Measurements from ENCODE around the gene ELL.

Gene ELL

DNA sequence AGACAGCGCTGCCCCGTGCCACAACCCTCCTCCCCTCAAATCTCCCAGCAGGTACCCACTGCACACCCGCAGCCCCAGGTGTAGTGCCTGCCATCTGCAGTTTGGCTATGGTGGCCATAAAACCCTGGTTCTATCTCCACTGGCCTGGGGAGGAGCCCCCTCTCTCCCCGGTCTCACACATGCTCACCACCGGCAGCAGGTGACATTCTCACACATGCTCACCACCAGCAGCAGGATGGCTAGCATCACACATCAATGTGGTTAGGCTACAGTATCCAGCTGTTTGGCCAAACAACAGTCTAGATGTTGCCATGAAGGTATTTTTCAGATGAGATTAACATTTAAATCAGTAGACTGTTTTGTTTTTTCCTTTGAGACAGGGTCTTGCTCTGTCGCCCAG, 31.1 kb downstream of the ELL start:
- DNase-seq: no peak

- DNase-seq: no peak
Measured at GRCh38 chr19:18489627-18490184, 32.2 kb downstream of the ELL start.

DNA sequence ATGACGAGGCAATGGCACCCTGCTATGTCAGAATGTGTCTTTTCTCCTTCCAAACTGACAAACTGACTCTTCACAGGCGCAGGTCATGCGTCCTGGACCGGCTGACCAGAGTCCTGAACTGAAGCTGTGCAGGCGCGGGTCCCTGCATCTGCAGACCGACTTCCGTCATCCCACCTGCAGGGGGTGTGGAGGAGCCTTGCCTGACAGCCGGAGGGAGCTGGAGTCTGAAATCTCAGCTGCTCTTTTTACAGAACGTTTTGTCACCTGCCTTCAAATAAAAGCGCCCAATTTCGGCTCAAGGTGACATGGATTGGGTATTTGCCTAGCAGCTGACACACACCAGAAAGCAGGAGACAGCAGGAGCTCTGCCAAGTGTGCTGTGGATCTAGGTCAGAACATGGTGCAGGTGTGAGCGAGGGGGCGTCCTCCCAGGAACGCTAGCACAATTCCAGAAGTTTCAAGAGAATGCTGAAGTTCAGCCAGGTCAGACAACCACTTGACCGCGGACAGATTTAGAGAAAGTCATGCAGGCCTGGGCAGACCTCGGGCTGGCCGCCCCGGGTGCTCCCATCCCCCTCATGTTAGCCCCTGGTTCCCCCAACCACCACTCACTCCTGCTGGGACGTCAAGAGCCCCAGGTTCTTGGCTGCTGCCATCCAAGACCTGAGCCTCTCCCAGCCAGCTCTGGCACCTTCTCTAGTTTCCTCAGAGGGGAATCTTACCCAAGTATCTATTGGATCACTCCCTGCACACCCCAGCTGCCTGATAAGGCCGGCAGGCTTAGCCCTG, 32.8 kb downstream of the ELL start:
- DNase-seq: peak in 4 of 58 donors; percentile 19 to 51 (median 26)

- DNase-seq: peak in 10 of 58 donors; percentile 9 to 44 (median 18)
Measured at GRCh38 chr19:18488403-18488723, 33.5 kb downstream of the ELL start.

DNA sequence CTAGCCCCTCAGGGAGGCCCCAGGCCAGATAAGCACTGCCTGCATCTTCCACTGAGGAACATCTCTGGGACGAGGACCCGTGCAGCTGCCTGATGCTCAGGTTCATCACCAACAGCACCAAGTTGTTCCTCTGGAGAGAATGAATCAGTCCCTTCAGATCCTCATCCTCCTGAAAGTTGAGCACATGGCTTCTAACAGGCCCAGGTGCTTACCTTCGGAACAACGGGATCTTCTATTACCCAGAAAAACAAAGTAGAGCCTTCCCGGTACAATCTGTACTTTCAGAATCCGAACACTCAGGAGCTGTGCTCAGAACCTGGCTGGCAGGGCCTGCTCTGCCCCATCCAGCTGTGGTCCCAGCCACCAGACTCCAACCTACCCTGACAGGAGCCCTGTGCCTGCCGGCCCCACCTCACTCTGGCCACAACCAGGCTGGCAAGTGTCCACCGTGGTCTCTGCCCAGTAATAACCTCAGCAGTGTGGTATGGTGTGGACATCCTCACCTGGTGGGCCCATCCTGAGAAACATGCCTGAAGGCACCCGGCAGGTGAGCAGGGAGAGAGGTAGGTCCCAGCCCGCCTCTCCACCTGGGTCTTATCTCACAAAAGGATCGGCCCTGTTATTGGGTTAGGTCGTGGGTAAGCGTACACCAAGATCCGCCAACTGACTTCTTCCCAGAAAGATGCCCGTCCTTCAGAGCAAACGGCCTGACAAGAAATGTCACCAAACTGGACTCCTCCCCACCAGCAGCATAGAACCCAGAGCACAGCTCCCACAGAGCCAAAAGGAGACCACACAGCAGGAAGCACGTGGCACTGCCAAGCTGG, 34.1 kb downstream of the ELL start:
- peak in 3 of 58 donors; percentile 8 to 17 (median 9) for DNase-seq

- DNase-seq: no peak
Measured at GRCh38 chr19:18486746-18487145, 35.1 kb downstream of the ELL start.

GRCh38 chr19:18484992-18485391, 36.9 kb downstream of the ELL start:
- no peak for DNase-seq

DNA sequence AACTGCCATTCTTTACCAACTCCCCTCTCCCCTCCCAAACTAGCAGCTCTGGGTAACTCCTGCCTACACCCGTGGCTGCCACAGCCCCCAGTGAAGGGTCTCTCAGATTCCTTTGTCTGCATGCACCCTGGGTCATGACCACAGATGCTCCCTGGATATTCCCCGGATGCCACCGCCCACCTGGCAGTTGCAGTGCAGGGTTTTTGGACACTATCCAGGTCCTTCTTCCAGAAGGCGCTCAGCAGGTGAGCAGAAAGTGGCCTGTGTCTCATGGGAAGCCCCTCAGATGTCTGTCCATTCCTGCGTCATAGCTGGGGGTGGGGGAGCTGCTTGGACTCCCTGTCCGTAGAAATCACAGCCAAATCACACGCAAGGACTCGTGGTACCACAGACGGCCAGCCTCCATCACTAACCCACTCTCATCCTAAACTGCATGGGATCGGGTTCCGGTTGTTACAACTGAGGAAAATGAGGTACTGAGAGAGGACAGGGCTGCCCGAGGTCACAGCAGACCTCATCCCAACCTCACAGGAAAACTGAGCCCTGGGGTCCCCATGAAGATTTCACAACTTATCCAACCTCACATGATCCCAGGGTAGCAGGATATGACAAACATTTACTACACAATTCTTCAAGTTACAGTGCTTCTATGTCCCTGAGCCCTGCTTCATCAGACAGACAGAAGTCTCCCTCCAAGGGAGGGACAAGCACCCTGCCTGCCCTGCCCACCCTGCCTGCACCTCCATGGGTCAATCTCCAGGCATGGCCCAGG, 38.6 kb downstream of the ELL start:
- DNase-seq: no peak

GRCh38 chr19:18481505-18482222, 40.2 kb downstream of the ELL start:
- no peak for DNase-seq

- peak in 6 of 58 donors; percentile 13 to 49 (median 27) for DNase-seq
Measured at GRCh38 chr19:18480006-18480691, 41.7 kb downstream of the ELL start.

- DNase-seq: peak in 28 of 58 donors; percentile 10 to 67 (median 35)
Measured at GRCh38 chr19:18478545-18479311, 43.1 kb downstream of the ELL start.

DNA sequence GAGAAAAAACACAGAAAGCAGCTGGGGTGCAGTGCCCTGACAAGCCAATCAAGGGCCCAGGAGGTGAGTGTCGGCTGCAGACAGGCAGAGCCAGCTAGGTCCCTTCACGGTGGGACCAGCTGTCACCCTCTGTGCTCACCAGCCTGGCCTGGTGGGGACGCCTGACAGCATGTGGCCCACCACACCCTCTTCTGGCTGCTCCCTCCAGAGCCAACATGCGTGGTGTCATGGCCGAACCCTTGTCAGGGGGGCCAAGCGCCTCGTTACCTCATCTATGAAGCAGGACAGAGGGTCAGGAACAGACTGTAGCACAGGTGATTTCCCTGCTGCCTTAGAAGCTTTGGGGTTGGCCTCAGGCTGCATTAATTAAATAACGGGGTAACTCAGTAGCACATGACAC, 43.9 kb downstream of the ELL start:
- no peak for DNase-seq

GRCh38 chr19:18477042-18477779, 44.7 kb downstream of the ELL start:
- no peak for DNase-seq

- no peak for DNase-seq
Measured at GRCh38 chr19:18476507-18477041, 45.3 kb downstream of the ELL start.

- DNase-seq: no peak
Measured at GRCh38 chr19:18475762-18476331, 46.0 kb downstream of the ELL start.

GRCh38 chr19:18475004-18475453, 46.8 kb downstream of the ELL start:
- DNase-seq: no peak

DNA sequence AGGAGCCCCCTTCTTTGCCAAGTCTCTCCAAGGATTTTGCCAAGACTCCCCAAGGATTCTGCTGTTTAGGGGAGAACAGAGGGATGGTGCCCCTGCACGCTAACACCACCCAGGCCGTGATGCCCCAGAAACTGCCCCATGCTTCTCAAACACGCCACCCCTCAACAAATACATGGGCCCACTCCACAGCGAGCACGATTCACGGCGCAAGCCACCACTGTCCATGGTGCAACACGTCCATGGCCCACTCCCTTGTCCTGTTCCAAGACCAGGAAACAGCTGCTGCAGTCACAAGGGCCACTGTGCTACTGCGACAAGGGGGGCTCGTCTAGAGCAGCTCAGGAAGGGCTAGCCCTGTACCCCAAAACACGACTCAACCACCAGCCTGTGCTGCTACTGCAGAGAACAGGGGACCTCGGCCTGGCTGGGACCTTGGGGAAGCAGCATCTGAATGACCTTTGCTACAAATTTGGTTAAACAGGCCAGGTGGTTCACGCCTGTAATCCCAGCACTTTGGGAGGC, 47.4 kb downstream of the ELL start:
- DNase-seq: no peak

DNA sequence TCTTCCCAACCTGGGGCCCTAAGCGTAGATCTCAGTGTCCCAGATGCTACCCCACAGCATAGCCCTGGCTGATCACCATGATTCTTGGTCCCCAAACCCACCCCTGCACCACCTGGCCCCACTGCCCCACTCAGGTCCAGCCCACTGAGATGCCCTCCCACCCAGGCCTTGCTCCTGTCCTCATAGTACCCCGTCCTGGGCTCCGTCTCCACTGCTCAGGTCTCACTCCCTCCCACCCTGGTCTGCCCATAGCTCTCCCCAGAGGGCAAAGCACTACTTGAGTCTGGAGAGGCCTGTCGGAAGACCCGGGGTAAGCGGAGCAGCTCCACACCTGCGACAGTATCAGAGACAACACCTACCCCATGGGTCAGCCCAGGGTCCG, 48.2 kb downstream of the ELL start:
- no peak for DNase-seq
